ENCODE measurements around the gene EXOSC7.

- TF ChIP-seq, protein P1, sequence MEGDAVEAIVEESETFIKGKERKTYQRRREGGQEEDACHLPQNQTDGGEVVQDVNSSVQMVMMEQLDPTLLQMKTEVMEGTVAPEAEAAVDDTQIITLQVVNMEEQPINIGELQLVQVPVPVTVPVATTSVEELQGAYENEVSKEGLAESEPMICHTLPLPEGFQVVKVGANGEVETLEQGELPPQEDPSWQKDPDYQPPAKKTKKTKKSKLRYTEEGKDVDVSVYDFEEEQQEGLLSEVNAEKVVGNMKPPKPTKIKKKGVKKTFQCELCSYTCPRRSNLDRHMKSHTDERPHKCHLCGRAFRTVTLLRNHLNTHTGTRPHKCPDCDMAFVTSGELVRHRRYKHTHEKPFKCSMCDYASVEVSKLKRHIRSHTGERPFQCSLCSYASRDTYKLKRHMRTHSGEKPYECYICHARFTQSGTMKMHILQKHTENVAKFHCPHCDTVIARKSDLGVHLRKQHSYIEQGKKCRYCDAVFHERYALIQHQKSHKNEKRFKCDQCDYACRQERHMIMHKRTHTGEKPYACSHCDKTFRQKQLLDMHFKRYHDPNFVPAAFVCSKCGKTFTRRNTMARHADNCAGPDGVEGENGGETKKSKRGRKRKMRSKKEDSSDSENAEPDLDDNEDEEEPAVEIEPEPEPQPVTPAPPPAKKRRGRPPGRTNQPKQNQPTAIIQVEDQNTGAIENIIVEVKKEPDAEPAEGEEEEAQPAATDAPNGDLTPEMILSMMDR (optimal IDR thresholded peaks at IDR 0.05 in 1 of 3, IDR thresholded peaks at IDR 0.05 in 1 of 3, conservative IDR thresholded peaks at IDR 0.05 in 1 of 3; ENCODE audit: extremely low read depth in 1 of 3, insufficient read depth in 2 of 3, low read length in 3 of 3) = no peak
- no peak for TF ChIP-seq EZH2 (IDR thresholded peaks at IDR 0.05; ENCODE audit: low read length)
These were observed 47.6 kb downstream of the EXOSC7 start for GRCh38 chr3:45023675-45024074.

Measured in keratinocyte (primary cell).